GM18873 (cell line): ENCODE results near the gene SLC2A14.
"Not testable (repeated sequence)": the region's sequence is repeated elsewhere in the genome, so short reads cannot be mapped to it uniquely, and the experiment has no call there.

Source experiments
- ATAC-seq: cut with Tn5 transposase; IDR thresholded peaks from one replicate; pipeline ENCODE4 v1.9.1; 2021; ENCODE audit warnings: mild to moderate bottlenecking, moderate library complexity, moderate number of reproducible peaks; ENCODE audit not compliant: unreplicated experiment, low FRiP score

The SLC2A14 gene

DNA sequence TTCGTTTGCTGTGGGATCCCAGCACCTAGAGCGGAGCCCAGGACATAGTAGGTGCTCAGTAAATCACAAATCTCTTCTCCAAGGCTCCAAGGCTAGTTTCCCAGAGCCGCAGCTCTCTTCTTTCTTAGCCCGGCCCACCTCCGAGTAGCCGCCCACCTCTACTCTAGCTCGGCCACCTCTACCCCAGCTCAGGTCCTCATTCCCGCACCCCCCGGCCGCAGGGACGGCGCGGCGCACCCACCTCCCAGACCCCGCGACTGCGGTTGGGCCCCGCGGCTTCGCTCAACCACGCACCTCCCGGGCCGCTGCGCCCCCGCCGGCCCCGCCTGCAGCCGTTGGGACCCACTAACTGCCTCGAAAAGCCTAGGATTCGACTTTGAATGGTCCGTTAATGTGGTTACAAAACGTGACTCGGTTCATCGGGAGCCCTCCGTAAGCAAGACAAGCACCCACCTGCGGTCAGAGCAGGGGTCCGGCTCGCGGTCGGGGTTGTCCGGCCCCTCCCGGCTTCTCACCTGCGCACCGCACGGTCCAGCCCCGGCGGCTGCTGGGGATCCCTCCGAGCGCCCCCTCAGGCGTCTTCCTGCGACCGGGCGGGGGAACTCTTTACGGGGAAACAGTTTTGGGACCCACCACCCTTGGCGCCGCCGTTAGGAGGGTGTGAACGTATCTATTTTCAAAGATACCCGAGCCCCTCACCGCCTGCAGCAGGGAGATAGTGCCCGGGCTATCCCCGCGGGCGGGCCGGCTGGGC is at the start of gene SLC2A14:
SLC2A14 (minus strand) TSS at position 350 of the 754 bp plus-strand sequence. CDS start 3,035 bp downstream, outside the sequence.
- ATAC-seq: no peak

DNA sequence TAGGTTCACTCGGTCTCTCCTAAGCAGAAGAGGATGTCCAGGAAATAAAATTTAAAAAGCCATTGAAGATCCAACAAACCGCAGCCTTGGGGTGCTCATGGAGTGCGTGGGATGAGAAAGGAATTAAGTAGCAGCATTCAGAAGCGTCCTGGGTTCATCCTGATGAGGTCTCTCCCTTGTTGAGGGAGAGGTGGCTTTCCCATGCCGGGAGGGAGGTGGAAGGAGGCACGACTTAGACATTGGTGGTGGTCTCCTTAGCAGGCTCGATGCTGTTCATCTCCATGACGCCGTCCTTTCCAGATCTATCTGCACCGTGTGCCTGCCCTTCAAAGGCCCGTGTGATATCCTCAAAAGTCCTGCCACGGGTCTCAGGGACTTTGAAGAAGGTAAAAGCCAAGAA is 48.5 kb upstream of the SLC2A14 start:
- not testable (repeated sequence) for ATAC-seq

- not testable (repeated sequence) for ATAC-seq
Measured at GRCh38 chr12:7918268-7918590, 45.5 kb upstream of the SLC2A14 start.

DNA sequence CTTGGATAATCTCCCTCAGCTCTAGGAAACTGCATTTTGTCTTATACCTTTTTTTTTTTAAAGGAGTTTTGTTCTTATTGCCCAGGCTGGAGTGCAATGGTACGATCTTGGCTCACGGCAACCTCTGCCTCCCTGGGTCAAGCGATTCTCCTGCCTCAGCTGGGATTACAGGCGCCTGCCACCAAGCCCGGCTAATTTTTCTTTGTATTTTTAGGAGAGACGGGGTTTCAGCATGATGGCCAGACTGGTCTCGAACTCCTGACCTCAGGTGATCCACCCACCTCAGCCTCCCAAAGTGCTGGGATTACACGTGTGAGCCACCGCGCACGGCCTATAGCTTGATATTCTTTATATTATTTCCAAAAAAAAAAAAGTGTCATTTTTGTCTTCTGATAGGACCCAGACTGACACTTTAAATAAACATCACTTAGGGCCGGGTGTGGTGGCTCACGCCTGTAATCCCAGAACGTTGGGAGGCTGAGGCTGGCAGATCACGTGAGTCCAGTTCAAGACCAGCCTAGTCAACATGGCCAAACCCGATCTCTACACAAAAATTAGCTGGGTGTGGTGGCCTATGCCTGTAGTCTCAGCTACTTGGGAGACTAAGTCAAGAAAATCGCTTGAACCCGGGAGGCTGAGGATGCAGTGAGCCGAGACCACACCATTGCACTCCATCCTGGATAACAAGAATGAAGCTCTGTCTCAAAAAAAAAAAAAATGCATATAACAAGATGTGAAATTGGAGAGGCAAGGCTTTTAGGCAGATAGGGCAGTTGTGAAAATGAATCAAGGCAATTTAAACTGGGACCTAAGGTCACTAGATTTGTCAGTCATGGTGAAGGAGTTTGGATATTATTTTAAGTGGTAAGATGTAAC is 44.9 kb upstream of the SLC2A14 start:
- ATAC-seq: no peak

GRCh38 chr12:7916936-7917335 is 44.2 kb upstream of the SLC2A14 start:
- ATAC-seq: no peak

- ATAC-seq: no peak
Measured at GRCh38 chr12:7915661-7916403, 43.1 kb upstream of the SLC2A14 start.

- not testable (repeated sequence) for ATAC-seq
Measured at GRCh38 chr12:7910106-7910505, 37.4 kb upstream of the SLC2A14 start.

DNA sequence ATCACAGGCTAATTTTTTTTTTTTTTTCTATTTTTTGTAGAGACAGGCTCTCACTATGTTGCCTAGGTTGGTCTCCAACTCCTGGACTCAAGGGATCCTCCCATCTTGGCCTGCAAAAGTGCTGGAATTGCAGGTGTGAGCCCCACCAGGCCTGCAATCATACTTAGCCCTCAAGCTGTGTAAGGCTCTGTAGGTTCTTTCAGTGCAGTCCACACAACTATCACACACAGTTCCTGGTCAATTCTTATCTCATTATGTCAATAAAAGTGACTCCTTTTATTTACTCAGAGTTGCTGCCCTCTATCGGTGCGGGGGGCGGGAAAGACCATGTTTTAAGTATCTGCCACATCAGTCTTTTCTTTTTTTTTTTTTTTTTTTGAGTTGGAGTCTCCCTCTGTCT is 34.3 kb upstream of the SLC2A14 start:
- ATAC-seq: no peak

GRCh38 chr12:7906303-7906702 is 33.6 kb upstream of the SLC2A14 start:
- not testable (repeated sequence) for ATAC-seq

GRCh38 chr12:7905600-7906125 is 32.9 kb upstream of the SLC2A14 start:
- not testable (repeated sequence) for ATAC-seq

DNA sequence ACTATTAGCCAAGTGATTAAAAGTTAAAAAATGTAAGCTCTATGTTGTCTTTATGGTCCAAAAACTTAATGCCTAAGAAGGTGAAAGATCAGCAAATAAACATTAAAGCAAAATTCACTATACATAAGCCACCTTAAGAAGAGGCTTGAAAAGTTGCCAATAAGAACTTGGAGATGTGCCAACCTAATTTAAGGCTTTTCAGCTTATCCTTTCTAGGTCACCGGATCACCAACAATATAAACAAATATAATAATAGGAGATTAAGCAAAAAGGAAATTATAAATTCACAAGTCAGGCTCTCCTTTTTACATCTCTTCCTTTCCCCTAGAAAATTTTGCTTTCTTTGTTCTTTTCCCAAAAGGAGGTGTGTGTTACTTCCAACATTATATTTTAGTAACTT is 32.4 kb upstream of the SLC2A14 start:
- ATAC-seq: no peak

GRCh38 chr12:7902416-7902815 is 29.7 kb upstream of the SLC2A14 start:
- ATAC-seq: not testable (repeated sequence)

DNA sequence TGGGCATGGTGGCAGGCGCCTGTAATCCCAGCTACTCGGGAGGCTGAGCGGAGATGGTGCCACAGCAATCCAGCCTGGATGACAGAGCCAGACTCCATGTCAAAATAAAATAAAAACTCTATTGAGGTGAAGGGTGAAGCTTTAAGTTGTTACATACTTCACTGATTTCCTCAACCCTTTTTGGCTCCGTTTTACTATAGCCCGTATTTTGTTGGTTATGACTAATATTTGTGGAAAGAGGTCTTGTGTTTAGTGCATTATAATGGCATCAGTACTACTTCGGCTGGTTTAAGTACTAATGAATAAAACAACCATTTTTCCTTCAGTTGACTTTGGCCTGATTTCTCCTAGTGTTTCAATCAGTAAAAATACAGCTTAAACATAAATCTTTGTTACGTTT is 27.0 kb upstream of the SLC2A14 start:
- ATAC-seq: no peak

- ATAC-seq: not testable (repeated sequence)
Measured at GRCh38 chr12:7896726-7897125, 24.0 kb upstream of the SLC2A14 start.

DNA sequence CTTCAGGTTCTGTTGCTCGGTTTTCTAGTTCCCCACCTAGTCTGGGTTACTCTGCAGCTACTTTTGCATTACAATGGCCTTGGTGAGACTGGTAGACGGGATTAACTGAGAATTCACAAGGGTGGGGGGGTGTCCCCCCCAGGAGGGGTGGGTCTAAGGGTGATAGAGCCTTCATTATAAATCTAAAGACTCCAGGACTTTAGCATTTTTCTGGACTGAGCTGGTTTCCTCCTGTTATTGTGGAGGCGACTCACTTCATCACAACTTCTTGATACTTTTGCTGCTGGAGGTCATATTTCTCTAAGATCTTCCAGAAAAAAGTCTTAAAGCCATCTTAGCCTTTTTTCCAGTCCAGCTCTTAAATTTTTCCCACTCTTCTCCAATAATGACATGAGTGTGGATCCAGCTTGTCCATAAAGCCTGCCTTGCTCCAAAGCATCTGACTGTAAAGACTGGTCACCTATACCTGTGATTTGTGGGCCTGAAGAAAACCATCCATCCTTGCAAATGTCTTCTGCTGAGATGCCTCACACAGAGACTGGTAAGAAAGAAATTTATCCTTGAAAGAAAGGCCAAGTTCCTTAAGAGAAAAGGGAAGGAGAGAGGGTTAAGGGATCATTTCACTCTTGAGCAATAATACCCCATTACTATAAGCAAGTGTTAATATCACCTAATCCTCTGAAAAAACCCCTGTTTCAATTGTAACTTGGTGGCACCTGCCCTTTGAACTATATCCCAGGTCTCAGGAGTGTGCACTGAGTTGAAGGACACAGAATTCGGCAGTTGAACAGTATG is 19.7 kb upstream of the SLC2A14 start:
- ATAC-seq: no peak

DNA sequence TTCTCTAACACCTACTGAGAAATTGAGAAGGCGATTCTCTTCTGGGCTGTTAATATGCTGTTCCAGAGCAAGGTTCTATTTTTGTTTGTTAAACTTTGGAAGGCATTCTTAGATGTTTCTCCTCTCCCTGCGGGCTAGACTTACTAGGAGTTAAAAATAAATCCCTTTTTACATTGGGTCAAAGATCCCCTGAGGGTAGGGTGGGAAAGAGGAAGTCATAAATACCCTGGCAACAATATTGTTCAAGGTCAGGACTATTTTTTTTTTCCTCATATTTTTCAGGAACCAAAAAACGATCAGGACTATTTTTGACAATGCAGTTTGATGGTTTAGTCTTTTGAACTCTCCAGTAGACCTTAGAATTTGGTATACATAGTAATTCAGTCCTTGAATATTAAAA is 12.0 kb upstream of the SLC2A14 start:
- no peak for ATAC-seq

DNA sequence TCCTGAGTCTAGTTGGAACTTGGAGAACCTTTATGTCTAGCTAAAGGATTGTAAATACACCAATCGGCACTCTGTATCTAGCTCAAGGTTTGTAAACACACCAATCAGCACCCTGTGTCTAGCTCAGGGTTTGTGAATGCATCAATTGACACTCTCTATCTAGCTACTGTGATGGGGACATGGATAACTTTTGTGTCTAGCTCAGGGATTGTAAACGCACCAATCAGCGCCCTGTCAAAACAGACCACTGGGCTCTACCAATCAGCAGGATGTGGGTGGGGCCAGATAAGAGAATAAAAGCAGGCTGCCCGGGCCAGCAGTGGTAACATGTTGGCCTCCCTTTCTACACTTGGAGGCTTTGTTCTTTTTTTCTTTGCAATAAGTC is 9.0 kb upstream of the SLC2A14 start:
- ATAC-seq: not testable (repeated sequence)

DNA sequence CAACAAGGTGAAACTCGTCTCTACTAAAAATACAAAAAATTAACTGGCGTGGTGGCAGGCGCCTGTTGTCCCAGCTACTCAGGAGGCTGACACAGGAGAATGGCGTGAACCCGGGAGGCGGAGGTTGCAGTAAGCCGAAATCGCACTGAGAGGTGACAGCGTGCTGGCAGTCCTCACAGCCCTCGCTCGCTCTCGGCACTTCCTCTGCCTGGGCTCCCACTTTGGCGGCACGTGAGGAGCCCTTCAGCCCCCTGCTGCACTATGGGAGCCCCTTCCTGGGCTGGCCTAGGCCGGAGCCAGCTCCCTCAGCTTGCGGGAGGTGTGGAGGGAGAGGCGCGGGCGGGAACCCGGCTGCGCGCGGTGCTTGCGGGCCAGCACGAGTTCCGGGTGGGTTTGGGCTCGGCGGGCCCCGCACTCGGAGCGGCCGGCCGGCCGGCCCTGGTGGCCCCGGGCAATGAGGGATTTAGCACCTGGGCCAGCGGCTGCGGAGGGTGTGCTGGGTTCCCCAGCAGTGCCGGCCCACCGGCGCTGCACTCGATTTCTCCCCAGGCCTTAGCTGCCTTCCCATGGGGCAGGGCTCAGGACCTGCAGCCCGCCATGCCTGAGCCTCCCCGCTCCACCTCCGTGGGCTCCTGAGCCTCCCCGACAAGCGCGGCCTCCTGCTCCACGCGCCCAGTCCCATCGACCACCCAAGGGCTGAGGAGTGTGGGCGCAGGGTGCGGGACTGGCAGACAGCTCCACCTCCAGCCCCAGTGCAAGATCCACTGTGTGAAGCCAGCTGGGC is 8.4 kb upstream of the SLC2A14 start:
- not testable (repeated sequence) for ATAC-seq

GRCh38 chr12:7879246-7879645 is 6.5 kb upstream of the SLC2A14 start:
- no peak for ATAC-seq
